HG03457 (cell line): ENCODE results near the gene TPM1.

Source experiments
- ATAC-seq: cut with Tn5 transposase; IDR thresholded peaks from one replicate; pipeline ENCODE4 v1.9.1; 2021; ENCODE audit warnings: moderate number of reproducible peaks; ENCODE audit not compliant: unreplicated experiment

Gene TPM1

DNA sequence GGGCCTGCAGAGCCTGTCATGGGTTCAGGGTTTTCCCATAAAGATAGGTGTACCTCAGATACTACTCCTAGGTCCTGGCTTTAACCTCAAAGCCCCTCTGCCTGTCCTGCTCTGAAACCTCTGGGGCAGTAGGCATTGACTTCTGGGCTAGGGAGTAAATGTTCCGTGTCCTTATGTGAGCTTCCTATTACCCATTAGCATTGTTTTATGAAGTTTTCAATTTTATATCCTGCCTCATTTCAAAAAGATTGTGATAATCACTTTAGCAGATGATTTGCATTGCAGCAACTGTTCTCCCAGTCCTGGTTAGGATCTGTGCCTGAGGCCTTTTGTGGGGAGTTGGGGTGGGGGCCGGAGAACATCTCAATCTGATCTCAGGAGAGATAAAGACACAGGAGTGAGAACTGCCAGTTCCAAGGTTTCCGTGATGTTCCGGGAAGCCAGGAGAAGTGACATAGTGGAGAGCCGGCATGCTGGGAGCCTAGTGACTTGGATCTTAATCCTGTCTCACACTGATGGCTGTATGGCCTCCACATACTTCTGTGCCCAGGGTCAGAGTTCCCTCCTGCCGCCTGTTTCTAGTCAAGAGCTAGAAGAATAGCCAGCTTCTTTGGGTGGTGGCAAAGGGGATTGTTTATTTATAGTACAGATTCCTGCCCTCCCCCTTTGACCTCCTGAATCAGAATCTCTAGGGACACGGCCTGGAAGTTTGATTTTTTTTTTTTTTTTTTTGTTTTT, 10.6 kb downstream of the TPM1 start:
- ATAC-seq = no peak

DNA sequence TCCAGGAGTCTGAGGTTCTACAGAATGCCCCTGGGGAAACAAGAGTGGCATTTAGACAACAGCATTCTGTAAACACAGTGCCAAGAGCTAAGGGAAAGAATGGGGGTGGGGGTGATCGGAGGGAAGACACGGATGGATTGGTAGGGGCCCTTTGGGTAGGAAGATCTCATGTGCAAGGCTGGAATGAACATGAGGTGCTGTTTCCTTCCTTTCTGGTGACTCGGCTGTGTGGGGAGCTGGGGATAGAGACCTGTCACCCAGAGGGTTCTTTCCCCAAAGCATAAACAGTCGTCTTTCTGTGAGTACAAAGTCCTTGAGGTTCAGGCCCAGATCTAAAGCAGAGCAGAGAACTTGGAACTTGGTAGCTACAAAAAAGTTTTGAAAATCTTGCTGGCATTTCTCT, 11.7 kb downstream of the TPM1 start:
- no peak for ATAC-seq

DNA sequence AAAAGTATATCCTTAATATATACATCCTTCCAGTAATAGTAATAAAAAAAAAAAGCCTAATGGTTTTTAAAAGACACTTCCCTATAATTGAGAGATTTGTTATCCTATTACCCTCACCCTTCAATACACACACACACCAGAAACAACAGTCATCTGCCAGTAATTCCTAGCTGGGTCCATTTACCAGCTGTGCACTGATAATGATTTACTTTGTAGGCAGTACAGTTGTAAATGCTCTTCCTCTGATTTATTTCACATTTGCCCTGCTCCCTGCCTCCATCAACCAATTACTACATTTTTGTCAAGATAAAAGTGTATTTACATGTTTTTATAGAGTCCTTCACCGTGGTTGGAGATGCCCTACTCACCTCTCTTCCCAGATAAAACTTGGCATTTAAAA, 12.4 kb downstream of the TPM1 start:
- ATAC-seq = no peak

DNA sequence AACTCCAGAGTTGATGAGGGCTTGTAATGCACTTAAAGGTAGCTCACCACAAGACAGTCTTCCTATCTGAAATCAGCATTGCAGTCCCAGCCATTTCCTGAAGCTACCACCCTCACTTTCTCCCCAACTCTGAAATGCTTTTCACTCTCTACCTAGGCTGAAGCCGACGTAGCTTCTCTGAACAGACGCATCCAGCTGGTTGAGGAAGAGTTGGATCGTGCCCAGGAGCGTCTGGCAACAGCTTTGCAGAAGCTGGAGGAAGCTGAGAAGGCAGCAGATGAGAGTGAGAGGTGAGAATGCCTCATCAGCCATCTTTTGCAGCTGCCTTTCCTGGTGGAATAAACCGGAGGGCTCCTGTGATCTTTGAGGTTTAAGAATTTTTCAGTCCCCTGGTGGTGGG, 14.3 kb downstream of the TPM1 start:
- no peak for ATAC-seq

DNA sequence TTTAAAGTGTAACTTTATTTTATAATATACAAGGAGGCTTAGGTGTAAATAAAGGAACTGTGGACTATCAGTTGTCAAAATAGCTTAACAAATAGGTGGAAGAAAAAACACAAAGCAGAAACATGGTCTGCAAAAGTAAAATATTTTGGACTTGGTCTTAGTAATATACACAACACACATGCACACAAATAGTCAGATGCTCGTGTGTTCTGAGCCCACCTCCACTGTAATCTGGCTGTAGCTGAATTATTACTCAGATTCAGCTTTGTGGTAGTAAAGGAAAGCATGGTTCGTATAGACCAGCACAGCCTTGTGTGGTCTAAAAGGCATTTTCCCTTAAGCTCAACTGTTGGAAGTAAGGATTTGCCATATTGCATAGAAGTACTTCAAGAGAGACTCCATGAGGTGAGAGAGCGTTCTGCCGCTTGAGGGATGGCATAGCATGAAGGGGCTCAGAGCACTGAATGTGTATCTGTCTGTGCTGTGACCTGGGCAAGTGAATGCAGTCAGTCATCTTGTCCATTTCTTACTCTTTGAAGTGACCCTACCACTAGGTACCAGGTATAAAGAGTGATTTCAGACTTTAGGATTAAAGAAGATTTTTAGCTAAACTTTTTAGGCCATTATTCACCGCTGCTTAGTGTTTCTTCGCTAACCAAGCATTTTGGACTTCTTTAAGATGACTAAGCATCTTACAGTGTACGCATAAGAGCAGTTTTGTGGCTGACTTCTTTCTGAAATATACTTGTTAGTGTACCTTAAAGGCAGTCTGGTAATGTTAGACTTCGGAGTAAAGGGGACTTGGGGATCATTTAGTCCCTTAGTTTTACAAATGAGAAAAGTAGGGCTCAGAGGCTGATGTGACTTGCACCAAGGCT, 15.2 kb downstream of the TPM1 start:
- no peak for ATAC-seq

DNA sequence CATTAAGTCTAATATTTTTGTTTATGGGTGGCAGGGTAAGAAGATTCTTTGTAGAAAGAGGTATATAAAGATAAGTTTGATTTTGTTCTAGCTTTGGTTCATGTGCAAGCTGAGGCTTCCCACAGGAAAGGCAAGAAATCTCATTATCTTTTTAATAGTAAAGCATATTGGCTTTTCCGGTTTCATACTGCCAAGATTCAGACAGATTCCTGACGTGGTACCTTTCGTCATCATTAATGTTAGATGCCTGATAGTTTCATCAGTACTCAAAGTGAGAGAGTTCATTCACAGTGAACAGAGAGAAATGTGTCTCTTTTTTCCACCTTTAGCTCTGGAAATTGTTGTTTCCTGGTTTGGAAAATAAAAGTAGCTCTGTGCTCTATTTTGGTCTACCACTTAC, 16.5 kb downstream of the TPM1 start:
- no peak for ATAC-seq

DNA sequence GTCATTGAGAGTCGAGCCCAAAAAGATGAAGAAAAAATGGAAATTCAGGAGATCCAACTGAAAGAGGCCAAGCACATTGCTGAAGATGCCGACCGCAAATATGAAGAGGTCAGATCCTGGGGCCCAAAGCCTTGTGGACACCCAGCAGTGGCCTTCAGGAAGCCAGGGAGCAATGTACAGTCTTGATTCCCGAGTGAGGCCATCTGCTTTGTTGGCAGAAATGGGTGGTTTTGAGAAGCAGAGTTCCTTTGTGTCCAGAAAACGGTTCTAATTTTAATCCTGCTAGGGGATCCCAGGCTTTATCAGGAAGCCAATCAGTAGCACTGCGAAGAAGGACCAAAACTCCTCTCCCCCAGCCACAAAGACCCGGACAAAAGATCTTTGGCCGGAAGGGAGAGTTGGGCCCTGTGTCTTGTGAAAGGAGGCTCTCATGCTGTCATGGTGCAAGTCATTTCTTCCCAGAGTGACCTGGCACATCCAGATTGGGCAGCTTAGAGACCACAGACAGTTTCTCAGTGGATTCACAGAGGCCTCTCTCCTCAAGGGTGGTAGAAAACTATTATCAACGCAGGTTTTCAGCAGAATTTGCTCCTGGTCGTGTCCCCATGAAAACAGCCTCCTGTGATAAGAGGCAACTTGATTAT, 17.1 kb downstream of the TPM1 start:
- ATAC-seq = no peak

DNA sequence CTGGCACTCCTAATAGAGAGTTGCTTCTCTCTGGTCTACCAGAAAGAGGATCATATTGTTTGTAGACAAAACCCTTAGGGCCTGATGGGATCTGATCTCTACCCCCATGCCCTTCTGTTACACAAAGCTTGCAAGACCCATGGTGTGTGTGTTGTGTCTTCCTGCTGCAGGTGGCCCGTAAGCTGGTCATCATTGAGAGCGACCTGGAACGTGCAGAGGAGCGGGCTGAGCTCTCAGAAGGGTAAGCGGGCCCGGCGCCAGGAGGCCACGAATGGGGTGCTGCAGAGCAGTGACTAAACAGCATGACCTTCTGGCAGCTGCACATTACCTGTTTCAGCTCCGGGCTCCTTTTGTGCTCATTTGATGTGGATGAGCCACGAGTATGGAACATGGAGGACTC, 18.2 kb downstream of the TPM1 start:
- no peak for ATAC-seq

DNA sequence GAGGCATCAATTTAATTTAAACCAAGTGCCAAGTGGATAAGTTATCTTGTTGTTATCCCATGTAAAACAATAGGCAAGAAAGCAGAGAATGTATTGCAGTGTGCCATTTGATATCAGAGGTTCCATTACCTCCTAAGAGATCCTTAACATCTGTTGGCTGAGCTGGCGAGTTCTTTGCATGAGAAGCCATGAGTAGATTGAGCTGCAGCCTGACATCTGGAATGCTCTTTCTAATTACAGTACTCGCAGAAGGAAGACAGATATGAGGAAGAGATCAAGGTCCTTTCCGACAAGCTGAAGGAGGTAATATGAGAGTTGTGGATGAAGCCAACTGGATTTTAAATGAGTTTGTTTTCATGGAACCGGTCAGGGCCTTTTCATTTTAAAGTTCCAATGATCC, 19.4 kb downstream of the TPM1 start:
- ATAC-seq = no peak

DNA sequence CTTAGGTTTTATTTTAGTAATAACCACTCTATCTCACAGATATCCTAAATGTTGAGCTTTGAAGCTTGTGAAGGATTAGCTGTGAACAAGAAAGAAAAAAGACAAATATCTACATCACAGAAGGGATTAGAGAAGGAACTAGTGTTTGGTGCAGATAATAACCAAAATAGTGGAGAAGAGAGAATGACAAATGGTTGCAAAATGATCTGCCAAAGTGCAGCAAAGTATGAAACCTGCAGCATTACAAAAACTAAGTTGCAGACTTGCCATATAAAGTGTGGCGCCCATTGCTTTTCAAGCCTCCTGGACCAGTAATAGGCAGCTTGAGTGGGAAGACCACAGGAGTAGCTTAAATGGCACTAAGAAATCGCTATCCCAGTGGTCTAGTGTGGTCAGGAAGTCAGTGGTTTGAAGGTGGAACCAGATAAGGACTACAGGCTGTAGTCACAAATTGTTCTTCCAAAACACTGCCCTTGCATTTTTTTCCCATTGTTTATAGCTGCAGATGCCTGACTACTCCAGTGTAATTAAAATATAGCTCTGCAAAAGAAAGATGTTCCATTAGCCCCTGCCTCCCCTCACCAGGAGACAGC, 20.7 kb downstream of the TPM1 start:
- ATAC-seq = no peak

DNA sequence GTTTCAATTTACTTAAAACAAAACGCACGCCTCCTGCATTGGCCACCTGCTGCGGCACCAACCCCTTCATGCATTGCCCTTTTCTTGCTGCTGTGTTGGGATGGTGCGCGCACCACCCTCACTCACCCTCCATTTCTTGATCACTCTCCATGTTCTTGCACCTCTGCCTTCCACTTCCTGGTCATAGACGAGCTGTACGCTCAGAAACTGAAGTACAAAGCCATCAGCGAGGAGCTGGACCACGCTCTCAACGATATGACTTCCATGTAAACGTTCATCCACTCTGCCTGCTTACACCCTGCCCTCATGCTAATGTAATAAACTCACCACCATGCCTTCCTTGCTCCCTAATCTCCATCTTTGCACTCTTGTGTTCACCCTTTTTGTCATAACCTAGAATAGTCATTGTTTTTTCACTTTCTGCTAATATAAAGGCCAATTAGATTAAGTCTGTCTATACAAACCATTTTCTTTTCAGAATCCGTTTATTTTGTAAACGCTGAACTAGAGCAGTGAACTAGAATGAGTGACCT, 21.4 kb downstream of the TPM1 start:
- ATAC-seq = no peak

DNA sequence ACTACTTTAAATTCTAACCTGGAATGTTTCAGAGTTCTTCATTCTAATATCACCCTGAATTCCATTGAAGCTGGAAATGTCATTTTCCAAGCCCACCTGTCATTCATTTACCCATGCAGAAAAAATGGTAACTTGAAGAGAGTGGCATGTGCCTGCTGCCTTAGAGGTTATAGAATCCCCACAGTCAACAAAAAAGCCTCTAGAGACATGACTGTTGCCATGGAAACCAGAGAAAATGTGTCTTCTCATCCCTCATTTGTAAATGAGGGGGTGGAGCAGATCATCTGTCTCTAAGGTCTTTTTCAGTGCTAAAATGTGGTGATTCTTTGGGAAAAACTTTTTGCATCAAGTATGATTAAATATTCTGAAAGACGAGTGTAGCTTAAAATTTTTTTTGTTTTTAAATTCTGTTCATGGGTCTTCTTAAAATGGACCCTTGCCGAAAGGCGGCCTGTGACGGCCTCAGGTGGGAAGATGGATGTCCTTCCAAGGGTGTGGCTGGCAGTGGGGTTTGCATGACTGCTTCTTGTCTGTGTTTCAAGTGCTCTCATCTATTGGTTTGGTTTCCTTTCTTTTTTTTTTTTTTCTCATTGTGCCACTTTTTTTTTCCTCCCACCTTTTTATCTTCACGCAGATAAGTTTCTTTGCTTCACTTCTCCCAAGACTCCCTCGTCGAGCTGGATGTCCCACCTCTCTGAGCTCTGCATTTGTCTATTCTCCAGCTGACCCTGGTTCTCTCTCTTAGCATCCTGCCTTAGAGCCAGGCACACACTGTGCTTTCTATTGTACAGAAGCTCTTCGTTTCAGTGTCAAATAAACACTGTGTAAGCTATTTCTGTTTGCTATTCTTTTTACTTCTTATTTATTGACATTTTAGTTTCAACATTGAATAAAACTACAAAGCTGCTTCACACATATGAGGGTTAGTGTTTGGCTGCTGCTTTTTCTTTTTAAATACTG, 23.0 kb downstream of the TPM1 start:
- no peak for ATAC-seq

DNA sequence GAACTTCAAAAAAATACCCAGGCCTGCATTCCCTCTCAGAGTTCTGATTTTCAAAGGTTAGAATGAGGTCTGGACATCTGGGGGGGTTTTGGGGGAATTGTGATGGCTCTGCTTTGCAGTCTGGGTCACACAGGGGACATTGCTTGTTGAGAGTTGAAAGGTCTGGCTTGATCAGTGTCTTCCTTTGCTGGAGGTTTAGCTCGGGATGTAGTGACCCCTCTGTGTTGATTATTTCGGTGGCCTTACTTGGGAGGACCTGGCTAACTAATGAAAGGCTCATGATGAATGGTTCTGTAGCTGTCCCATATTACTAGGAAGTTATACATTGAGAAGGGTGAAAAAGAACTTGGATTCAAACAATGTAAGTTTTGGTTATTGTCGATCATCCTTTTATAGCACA, 23.7 kb downstream of the TPM1 start:
- ATAC-seq = no peak

DNA sequence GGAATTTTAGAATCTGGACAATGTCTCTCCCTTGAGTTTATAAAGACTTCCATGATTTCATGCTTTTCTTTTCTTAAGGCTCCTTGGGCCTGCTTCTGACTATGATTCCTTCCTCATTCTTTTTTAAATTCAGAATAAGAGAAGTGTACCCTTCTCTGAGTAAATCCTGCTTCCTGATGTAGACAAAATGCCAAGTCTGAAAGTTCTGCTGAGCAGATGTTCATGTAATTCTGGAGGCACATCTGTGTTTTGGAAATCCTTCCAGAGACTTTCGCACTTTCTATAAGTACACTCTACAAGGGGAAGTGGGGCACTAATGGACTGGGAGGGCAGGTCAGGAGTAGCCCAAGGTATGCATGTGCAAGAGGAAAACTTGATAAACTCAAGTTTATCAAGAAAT, 24.8 kb downstream of the TPM1 start:
- no peak for ATAC-seq

DNA sequence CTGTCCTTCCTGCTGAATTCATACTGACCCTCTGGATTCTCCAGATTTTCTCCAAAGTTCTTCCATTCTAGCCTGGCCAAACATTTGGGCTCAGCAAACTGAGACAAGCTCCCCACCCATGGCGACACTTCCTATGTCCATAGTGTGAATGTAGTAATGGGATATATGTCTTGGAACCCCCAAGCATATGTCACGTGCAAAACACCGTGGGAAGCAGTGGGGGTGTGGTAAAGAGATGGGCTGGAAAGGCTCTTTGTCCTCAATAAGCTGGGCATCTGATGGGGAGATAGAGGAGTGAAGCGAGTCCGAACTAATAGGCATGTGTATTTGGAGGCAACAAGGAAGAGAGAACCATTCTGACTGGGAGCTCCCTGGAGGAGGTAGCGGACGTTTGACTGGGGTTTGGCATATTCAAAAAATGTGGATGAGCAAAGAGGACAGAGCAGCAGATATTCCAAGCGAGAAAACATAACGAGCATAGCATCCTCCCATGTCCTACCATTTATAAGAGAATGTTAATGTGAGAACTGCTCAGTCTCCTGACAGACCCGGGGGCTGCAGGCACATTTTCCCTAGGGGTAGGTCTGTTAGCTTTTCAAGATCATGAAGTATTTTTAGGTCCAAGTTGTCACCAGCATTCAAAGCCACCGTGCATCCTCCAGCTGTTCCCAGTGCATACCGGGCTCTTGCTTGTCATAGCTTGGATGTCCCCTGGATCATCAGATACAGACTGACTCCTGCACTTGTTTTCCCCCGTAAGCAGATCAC, 25.6 kb downstream of the TPM1 start:
- ATAC-seq = no peak

DNA sequence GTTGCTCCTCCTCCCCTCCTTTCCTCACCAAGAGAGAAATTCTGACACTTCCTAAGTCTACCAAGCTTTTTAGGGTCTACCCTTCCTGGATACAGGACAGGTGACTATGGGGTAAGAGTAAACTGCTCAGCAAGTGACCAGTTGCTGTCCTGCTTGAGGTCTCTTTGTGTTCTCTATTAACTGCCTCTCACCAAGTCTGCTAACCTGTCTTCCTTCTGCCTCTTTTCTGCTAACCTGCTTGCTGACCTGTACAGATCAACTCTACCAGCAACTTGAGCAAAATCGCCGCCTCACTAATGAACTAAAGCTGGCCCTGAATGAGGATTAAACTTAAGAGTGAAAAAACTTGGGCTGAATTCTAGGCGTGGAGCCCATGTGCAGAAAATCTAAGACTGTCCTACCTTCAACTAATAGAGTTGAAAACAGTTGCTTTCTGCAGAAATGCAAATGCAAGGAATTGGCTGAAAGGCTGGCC, 27.1 kb downstream of the TPM1 start:
- ATAC-seq = no peak

DNA sequence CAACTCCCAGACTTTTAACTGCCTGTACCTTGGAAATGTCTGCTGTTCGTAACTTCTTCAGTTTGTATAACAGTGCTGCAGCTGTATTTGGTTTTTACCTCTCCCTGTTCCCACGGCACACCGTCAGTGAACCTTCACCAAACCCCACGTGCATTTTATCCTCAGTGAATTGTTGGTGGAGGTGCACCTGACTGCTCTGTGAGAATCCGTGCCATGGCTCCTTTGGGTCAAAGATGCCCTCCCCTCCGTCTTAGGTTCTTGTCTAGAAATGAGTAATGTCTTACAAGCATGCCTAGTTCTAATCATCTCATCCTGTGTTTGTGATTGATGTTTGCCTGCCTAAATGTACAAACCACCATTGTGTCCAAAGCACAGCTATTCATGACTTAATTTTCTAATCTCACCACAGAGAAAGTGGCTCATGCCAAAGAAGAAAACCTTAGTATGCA, 28.2 kb downstream of the TPM1 start:
- no peak for ATAC-seq

DNA sequence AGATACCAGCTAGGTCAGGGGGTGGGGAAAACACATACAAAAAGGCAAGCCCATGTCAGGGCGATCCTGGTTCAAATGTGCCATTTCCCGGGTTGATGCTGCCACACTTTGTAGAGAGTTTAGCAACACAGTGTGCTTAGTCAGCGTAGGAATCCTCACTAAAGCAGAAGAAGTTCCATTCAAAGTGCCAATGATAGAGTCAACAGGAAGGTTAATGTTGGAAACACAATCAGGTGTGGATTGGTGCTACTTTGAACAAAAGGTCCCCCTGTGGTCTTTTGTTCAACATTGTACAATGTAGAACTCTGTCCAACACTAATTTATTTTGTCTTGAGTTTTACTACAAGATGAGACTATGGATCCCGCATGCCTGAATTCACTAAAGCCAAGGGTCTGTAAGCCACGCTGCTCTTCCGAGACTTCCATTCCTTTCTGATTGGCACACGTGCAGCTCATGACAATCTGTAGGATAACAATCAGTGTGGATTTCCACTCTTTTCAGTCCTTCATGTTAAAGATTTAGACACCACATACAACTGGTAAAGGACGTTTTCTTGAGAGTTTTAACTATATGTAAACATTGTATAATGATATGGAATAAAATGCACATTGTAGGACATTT, 28.9 kb downstream of the TPM1 start:
- ATAC-seq = no peak
